ENCODE data around the gene MRPL50. TPM values are rescaled to one million over a fixed set of nuclear protein-coding genes. Genes with fewer than 3 reads are reported as not detected.

The MRPL50 gene
- polyA plus RNA-seq, 1 experiment = 3.9 TPM

DNA sequence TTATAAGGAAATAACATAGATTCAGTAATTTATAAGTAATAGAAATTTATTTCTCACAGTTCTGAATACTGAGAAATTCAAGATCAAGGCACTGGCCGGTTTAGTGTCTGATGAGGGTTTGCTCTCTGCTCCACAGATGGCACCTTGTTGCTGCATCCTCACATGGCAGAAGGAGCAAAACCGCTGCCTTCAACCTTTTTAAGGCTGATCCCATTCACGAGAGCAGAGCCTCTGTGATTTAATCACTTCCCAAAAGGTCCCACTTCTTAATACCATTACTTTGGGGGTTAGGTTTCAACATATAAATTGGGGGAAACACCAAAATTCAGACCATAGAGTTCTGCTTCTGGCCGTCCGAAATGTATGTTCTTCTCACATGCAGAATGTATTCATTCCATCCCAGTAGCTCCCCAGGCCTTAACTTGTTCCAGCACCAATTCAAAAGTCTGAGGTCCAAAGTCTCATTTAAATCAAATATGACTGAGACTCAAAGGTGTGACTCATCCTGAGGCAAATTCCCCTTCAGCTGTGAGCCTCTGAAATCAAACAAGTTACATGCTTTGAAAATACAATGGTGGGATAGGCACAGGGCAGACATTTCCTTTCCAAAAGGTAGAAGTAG lies 44.2 kb downstream of the MRPL50 start:
- ChIA-PET POLR2A (no interaction called here), CTCF (interaction anchor here (0.7 kb wide), 1 partner anchor 9 kb away, joined by 3 read pairs; no protein-coding TSS in a partner anchor)
- Histone ChIP-seq H3K36me3 (ENCODE audit: control insufficient read depth, insufficient read depth, low read length) (no peaks in the 10 kb centered on the region), H3K4me3 (ENCODE audit: low read depth, low read length) (no peak overlapping the region), H3K27me3 (ENCODE audit: control insufficient read depth, insufficient read depth, low read length) (no peaks in the 10 kb centered on the region)
- TF ChIP-seq, protein P1, sequence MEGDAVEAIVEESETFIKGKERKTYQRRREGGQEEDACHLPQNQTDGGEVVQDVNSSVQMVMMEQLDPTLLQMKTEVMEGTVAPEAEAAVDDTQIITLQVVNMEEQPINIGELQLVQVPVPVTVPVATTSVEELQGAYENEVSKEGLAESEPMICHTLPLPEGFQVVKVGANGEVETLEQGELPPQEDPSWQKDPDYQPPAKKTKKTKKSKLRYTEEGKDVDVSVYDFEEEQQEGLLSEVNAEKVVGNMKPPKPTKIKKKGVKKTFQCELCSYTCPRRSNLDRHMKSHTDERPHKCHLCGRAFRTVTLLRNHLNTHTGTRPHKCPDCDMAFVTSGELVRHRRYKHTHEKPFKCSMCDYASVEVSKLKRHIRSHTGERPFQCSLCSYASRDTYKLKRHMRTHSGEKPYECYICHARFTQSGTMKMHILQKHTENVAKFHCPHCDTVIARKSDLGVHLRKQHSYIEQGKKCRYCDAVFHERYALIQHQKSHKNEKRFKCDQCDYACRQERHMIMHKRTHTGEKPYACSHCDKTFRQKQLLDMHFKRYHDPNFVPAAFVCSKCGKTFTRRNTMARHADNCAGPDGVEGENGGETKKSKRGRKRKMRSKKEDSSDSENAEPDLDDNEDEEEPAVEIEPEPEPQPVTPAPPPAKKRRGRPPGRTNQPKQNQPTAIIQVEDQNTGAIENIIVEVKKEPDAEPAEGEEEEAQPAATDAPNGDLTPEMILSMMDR (IDR thresholded peaks at IDR 0.05; ENCODE audit: insufficient read depth, low read depth, low read length) = no peak
- no peak for DNase-seq (ENCODE audit: low read depth)

DNA sequence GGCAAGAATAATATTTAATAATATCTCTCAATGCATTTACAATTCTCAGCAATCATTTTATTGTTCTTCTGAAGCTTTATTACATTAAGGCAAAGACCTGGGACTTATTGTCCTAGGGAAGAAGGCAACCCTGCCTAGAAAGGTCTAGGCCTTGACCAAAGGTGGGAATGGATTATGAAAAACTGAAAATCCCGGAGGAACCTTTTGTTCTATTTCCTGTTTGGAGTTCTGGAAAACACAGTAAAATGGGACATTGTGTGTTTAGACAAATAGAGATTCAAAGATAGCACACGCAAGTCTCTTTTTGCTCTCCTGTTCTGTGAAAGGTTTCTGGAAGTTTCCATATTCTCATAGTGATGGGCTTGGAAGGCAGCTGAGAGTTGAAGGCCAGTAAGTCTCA lies 44.7 kb downstream of the MRPL50 start:
- TF ChIP-seq, protein P1 (IDR thresholded peaks at IDR 0.05; ENCODE audit: insufficient read depth, low read depth, low read length) = no peak
- CTCF ChIA-PET = interaction anchor here (0.7 kb wide), 1 partner anchor 10 kb away, joined by 3 read pairs; no protein-coding TSS in a partner anchor
- POLR2A ChIA-PET = no interaction called here

DNA sequence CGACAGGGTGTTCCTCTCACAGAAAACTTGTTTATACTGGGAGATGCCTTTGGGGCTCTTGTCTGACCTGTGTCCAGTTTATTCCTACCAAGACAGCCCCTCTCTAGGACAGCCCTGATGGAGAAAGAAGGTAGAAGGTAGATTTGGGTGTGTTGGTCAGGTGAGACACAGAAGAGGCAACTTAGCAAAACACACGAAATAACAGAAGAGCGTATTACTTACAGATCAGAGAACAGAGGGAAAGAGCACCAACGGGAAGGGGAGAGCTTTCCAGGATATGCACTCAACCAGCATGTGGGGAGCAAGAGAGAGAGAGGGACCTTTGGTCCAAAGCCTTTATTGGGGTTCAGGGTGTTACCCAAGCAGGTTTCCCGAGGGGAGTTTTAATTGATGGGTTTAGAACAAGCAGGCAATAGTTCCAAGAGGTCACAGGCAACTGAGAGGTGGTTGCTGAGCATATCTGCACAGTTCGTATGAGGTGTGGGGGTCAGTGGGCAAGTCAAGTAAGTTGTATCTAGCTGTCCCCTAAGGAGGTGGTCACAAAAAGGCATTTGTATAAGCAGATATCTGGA lies 45.4 kb downstream of the MRPL50 start:
- POLR2A ChIA-PET = no interaction called here
- TF ChIP-seq, protein P1 (IDR thresholded peaks at IDR 0.05; ENCODE audit: insufficient read depth, low read depth, low read length) = no peak
- DNase-seq (ENCODE audit: low read depth) = no peak
- CTCF ChIA-PET = interaction anchor here (1.0 kb wide), 1 partner anchor 13 kb away, joined by 3 read pairs; no protein-coding TSS in a partner anchor
- Histone ChIP-seq H3K27me3 (ENCODE audit: control insufficient read depth, insufficient read depth, low read length) (no peaks in the 10 kb centered on the region), H3K36me3 (ENCODE audit: control insufficient read depth, insufficient read depth, low read length) (no peaks in the 10 kb centered on the region), H3K4me3 (ENCODE audit: low read depth, low read length) (no peak overlapping the region)

More for the DNA sequence above, 44.7 kb downstream of the MRPL50 start:
- H3K27me3 ChIP-seq (ENCODE audit: control insufficient read depth, insufficient read depth, low read length) = no peaks in the 10 kb centered on the region
- H3K4me3 ChIP-seq (ENCODE audit: low read depth, low read length) = no peak overlapping the region
- DNase-seq (ENCODE audit: low read depth) = no peak
- no peaks in the 10 kb centered on the region for H3K36me3 ChIP-seq (ENCODE audit: control insufficient read depth, insufficient read depth, low read length)

DNA sequence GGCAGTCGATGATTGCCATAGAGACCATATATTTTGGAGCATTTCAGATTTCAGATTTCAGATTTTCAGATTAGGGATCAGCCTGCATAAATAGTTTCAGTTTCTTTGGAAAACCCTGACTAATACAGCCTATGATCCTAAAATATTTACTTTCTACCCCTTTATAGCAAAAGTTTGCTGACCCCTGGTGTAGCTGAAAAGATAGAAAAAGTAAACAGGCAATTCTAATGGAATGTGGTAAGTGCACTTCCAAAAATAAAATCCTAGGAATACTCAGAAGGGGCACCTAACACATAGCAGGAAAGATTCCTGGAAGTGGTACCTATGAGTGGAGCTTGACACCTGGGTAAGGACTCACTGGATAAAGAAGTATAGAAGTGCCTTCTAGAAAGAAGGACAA lies 48.1 kb downstream of the MRPL50 start:
- Histone ChIP-seq H3K27me3 (ENCODE audit: control insufficient read depth, insufficient read depth, low read length) (no peaks in the 10 kb centered on the region), H3K4me3 (ENCODE audit: low read depth, low read length) (no peak overlapping the region), H3K36me3 (ENCODE audit: control insufficient read depth, insufficient read depth, low read length) (no peaks in the 10 kb centered on the region)
- POLR2A ChIA-PET = no interaction called here
- TF ChIP-seq, protein P1 (IDR thresholded peaks at IDR 0.05; ENCODE audit: insufficient read depth, low read depth, low read length) = no peak
- CTCF ChIA-PET = no interaction called here
- DNase-seq (ENCODE audit: low read depth) = no peak

GRCh38 chr9:101342595-101342994 lies 55.8 kb downstream of the MRPL50 start:
- Histone ChIP-seq H3K36me3 (ENCODE audit: control insufficient read depth, insufficient read depth, low read length) (no peaks in the 10 kb centered on the region), H3K27me3 (ENCODE audit: control insufficient read depth, insufficient read depth, low read length) (no peaks in the 10 kb centered on the region), H3K4me3 (ENCODE audit: low read depth, low read length) (no peak overlapping the region)
- DNase-seq (ENCODE audit: low read depth) = no peak
- TF ChIP-seq, protein P1 (IDR thresholded peaks at IDR 0.05; ENCODE audit: insufficient read depth, low read depth, low read length) = no peak
- ChIA-PET POLR2A (no interaction called here), CTCF (no interaction called here)

Measured in BJ (cell line).